Fibroblast of lung (primary cell): Measurements from ENCODE around the gene ST6GALNAC4. TPM values are rescaled to one million over a fixed set of nuclear protein-coding genes. Genes with fewer than 3 reads are reported as not detected.

Experiments used
- DNase-seq, 2 donors: peaks; one replicate each; pipeline versions ENCODE4 v3.0.0 to v3.0.0-alpha.2; 2010; ENCODE audit warnings: low read depth in 2 of 2
- H2AFZ ChIP-seq: 2 replicates; pipeline ENCODE4 v1.5.1; 2012; ENCODE audit warnings: low read length, control low read depth, inconsistent platforms
- H3K27ac ChIP-seq: 2 replicates; pipeline ENCODE4 v1.5.1; 2011; ENCODE audit warnings: low read length, control low read depth; ENCODE audit not compliant: insufficient read depth
- H3K27me3 ChIP-seq: 2 replicates; pipeline ENCODE4 v1.5.1; 2011; ENCODE audit warnings: mild to moderate bottlenecking, low read length; ENCODE audit not compliant: control insufficient read depth, insufficient read depth
- H3K36me3 ChIP-seq: 2 replicates; pipeline ENCODE4 v1.5.1; 2011; ENCODE audit warnings: low read length; ENCODE audit not compliant: control insufficient read depth, insufficient read depth
- H3K4me1 ChIP-seq: 2 replicates; pipeline ENCODE4 v1.5.1; 2011; ENCODE audit warnings: low read length; ENCODE audit not compliant: control insufficient read depth, insufficient read depth; ENCODE audit errors: extremely low read depth
- H3K4me2 ChIP-seq: 2 replicates; pipeline ENCODE4 v1.5.1; 2011; ENCODE audit warnings: low read length, control low read depth; ENCODE audit not compliant: insufficient read depth; ENCODE audit errors: extremely low read depth
- H3K4me3 ChIP-seq, 4 experiments: fragments of 200-600 bp in 1 of 4; sonication (generic) in 1 of 4; replicated peaks in 1 of 4; 2 replicates each; pipeline ENCODE4 v1.5.1; 2011 to 2016; ENCODE audit warnings: low read length in 4 of 4, low read depth in 3 of 4, mild to moderate bottlenecking in 3 of 4, control low read depth in 2 of 4, inconsistent platforms in 1 of 4, mixed read lengths in 1 of 4; ENCODE audit not compliant: insufficient read depth in 1 of 4; ENCODE audit errors: control extremely low read depth in 1 of 4
- H3K79me2 ChIP-seq: 2 replicates; pipeline ENCODE4 v1.5.1; 2012; ENCODE audit warnings: mild to moderate bottlenecking, low read length, inconsistent platforms; ENCODE audit not compliant: control insufficient read depth, insufficient read depth
- H3K9ac ChIP-seq: 2 replicates; pipeline ENCODE4 v1.5.1; 2011; ENCODE audit warnings: mild to moderate bottlenecking, low read length, control low read depth; ENCODE audit not compliant: insufficient read depth
- H3K9me3 ChIP-seq: 2 replicates; pipeline ENCODE4 v1.5.1; 2012; ENCODE audit warnings: low read depth, low read length; ENCODE audit not compliant: control insufficient read depth, insufficient read depth
- H4K20me1 ChIP-seq: 2 replicates; pipeline ENCODE4 v1.5.1; 2011; ENCODE audit warnings: low read length; ENCODE audit not compliant: control insufficient read depth, insufficient read depth; ENCODE audit errors: extremely low read depth
- CTCF ChIP-seq, 2 donors: IDR thresholded peaks in 1 of 2; conservative IDR thresholded peaks in 1 of 2; 1 replicate in 1 of 2; 2 replicates in 1 of 2; pipeline ENCODE4 v1.5.1; 2011 to 2012; ENCODE audit warnings: low read length in 2 of 2, control low read depth in 1 of 2, inconsistent platforms in 1 of 2, low read depth in 1 of 2, mild to moderate bottlenecking in 1 of 2
- EZH2 ChIP-seq: IDR thresholded peaks from 2 replicates; pipeline ENCODE4 v1.5.1; 2012; ENCODE audit warnings: low read length, control low read depth, mild to moderate bottlenecking; ENCODE audit errors: missing control alignments
- polyA plus RNA-seq, 2 donors: library from polyadenylated mRNA; depleted of rRNA in 1 of 2; stranded (reverse) in 1 of 2; unstranded in 1 of 2; fragments of >200 nt; gene quantifications; 2 replicates each; pipeline ENCODE4 v1.2.1, GENCODE V29; 2011 to 2012; ENCODE audit warnings: missing spikeins in 1 of 2
- total RNA-seq: library from RNA; depleted of rRNA; stranded (reverse); fragments of >200 nt; gene quantifications from 2 replicates; pipeline ENCODE4 v1.2.1, GENCODE V29; 2014

The ST6GALNAC4 gene
- total and polyA plus RNA-seq, 2 donors (not counting 1 experiment from before 2014, with no cell fraction given): 16.4 to 28.1 TPM

GRCh38 chr9:127917603-127918002 lies 762 bp upstream of the ST6GALNAC4 start:
- Histone ChIP-seq H3K27ac (peak overlapping the region; percentile 82), H3K9ac (no peak overlapping the region), H3K4me2 (no peak overlapping the region), H3K27me3 (no peaks in the 10 kb centered on the region), H4K20me1 (no peaks in the 10 kb centered on the region), H2AFZ (no peak overlapping the region), H3K4me1 (peaks cover 33% of the 10 kb centered on the region), H3K9me3 (no peaks in the 10 kb centered on the region), H3K4me3 (no peak overlapping the region), H3K36me3 (peaks cover 3% of the 10 kb centered on the region), H3K79me2 (peaks cover 5% of the 10 kb centered on the region)
- DNase-seq: no peak
- TF ChIP-seq EZH2 (no peak), CTCF (conservative IDR thresholded peaks at IDR 0.05 in 1 of 2, IDR thresholded peaks at IDR 0.05 in 1 of 2; ENCODE audit: low read depth in 1 of 2, low read length in 2 of 2) (no peak)

GRCh38 chr9:127915801-127916719 lies 781 bp downstream of the ST6GALNAC4 start:
- peaks cover 29% of the 10 kb centered on the region for H3K4me1 ChIP-seq
- DNase-seq: no peak
- TF ChIP-seq CTCF (conservative IDR thresholded peaks at IDR 0.05 in 1 of 2, IDR thresholded peaks at IDR 0.05 in 1 of 2; ENCODE audit: low read depth in 1 of 2, low read length in 2 of 2) (no peak), EZH2 (no peak)
- H3K27ac ChIP-seq: peak overlapping the region; percentile 48
- H3K9me3 ChIP-seq: no peaks in the 10 kb centered on the region
- H3K79me2 ChIP-seq: peaks cover 5% of the 10 kb centered on the region
- no peaks in the 10 kb centered on the region for H4K20me1 ChIP-seq
- peaks cover 12% of the 10 kb centered on the region for H3K36me3 ChIP-seq
- peak overlapping the region; percentile 71 for H2AFZ ChIP-seq
- peak overlapping the region; percentile 71 for H3K9ac ChIP-seq
- H3K27me3 ChIP-seq: no peaks in the 10 kb centered on the region
- H3K4me3 ChIP-seq: peak overlapping the region; percentile 51 to 82 (median 68)
- H3K4me2 ChIP-seq: peak overlapping the region; percentile 70

- no peak overlapping the region for H2AFZ ChIP-seq
- H3K27ac ChIP-seq: no peak overlapping the region
- no peaks in the 10 kb centered on the region for H3K27me3 ChIP-seq
- H3K79me2 ChIP-seq: peaks cover 5% of the 10 kb centered on the region
- DNase-seq: no peak
- no peak overlapping the region for H3K4me3 ChIP-seq
- H3K9me3 ChIP-seq: no peaks in the 10 kb centered on the region
- peak overlapping the region; percentile 70 for H3K4me2 ChIP-seq
- peaks cover 31% of the 10 kb centered on the region for H3K4me1 ChIP-seq
- H4K20me1 ChIP-seq: no peaks in the 10 kb centered on the region
- H3K36me3 ChIP-seq: peaks cover 12% of the 10 kb centered on the region
- TF ChIP-seq EZH2 (no peak), CTCF (conservative IDR thresholded peaks at IDR 0.05 in 1 of 2, IDR thresholded peaks at IDR 0.05 in 1 of 2; ENCODE audit: low read depth in 1 of 2, low read length in 2 of 2) (no peak)
- no peak overlapping the region for H3K9ac ChIP-seq
Observed at GRCh38 chr9:127915325-127915752, 1.5 kb downstream of the ST6GALNAC4 start.
